ENCODE measurements around the gene MARCHF9.

MARCHF9 gene

DNA sequence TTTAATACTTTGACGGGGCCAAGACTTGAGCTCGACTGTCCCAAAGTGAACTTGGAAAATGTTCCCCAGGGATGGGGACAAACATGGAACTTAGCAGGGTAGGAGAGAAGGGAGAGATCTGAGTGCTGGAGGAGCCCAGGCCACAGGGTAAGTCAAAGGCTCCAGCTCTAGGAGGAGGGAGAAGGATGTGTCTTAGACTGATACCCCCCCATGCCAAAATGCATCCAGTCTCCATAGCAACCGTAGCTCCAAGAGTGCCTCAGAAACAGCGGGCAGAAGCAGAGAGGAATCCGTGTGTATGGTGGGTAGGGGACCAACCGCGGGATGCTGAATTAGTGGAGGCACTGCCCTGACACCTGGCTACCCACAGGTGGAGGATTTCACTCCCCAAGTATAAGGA lies 15.5 kb upstream of the MARCHF9 start:
- no peak for DNase-seq

DNA sequence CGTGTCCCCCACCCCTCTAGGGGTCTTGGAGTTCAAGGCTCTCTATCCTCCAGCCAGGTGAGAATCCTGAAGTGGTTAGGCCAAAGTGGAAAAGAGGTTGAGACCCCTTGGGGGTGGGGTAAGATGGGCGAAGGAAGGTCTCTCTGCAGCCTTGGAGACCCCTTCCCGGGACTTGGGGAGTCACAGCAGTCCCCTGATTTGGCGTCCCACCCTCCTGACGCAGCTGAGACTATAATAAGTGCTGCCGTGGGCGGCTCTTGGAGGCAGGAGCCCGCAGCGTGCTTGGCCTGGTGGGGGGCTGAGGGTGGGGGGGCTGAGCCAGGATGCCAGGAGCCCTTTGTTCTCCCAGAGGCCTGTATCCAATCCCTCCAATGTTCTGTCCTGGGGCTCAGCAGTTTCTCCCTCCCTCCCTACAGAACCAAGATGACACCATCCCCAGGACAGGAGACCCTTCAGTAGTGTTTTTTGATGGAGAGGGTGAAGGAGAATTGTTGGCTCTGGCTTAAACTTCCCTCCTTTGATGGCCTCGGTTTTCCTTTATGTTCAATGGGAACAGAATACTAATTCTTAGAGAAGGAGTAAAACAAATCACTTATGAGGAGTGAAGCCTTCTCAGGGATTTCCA lies 14.9 kb upstream of the MARCHF9 start:
- no peak for DNase-seq

DNA sequence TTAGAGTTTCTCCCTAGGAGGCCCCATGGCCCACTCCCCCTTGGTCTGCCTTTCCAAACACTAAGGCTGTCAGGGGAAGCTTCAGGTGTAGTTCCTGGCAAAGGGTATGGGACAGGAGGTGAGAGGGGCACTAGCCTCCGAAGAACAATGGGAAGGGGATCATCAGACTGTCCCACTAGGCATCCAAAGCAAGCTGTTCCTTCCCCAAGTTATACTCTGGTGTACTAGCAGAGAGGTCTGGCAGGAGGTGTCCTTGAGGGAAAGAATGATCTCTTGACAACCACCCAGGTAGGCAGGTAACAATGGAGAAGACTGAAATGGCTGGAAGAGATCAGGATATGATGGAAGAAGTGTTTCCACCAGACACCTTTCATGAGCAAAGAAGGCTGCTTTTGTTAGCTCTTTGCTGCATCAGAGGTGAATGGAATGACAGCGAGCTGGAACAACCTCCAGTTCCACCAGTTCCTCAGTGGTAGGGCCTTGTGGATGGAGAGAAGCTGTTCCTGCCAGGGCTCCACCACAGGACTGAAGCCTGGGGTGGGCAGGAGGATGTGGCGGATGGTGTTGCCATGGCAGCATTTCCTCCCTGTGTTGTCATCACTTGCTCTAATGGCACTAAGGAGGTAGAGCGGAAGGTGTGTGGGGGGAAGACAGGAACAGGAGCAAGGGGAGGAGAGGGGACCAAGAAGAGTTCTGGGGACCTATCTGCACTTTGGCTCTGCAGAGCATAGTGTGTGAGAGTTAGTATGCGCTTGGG lies 14.1 kb upstream of the MARCHF9 start:
- DNase-seq: no peak

DNA sequence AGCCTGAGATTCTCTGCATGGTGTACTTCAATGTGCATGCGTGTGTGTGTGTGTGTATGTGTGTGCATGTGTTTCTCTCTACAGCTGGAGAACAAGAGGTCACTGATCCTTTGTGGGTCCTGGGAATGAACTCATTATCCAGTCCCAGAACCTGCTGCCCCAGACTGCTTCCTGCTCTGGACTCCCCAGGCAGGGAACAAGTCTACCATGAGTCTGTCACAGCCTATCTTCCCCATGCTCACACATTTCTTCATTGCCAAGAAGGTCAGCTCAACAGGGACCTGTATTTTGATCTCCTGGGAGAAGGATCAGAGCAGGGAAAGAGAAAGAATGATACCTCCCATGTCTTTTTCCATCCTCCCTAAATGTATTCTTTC lies 13.5 kb upstream of the MARCHF9 start:
- no peak for DNase-seq

DNA sequence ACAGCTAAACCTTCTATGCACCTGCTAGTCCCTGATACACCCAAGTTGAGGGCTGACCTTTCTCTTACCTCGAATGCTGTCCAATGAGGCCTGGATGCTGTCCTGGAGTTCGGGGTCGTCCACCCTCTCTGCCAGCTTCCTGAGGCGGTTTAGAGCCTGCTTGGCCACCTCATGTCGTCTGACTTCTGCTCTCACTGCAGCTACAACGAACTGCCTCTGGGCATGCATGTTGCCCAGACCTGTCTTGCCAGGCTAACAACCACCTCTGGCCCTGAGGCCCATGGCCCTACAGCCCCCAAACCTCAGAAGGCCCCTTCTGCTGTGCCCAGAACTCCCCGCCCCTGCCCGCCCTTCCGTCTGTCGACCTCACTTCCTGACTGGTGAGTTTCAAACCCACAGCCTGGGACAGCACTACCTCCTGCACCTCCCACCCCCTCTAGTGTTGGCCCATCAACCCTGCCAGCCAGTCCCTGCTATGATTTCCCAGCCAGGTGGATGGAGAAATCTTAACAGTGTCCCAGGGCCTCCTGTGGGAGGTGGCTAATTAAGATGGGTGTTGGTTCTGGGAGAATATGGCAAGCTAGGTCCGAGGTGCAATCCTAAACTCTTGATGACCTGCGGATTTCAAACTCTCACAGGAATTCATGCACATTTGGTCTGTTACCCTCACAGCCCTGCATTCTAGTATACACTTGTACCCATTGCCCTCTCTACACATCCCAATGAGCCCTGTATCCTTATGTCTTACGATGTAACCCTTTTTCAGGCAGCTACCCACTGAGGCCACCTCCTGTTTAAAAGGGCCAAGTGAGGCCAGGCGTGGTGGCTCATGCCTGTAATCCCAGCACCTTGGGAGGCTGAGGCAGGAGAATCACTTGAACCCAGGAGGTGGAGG lies 12.8 kb upstream of the MARCHF9 start:
- DNase-seq: no peak

DNA sequence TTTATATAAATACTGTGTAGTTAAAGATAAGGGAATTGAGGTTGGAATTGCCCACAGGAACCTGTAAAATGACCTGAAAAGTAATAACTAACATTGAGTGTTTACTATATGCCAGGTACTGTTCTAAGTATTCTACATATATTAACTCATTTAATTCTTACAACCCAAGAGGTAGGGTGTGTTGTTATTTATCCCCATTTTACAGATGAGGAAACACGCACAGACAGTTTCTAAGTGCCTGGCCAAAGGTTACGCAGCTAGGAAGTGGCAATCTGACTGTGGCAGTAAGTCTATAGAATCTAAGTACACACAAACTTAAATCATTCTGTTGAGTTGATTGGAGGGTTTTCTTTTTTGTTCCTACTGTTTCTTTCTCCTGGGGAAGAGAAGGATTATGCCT lies 11.1 kb upstream of the MARCHF9 start:
- DNase-seq: no peak

DNA sequence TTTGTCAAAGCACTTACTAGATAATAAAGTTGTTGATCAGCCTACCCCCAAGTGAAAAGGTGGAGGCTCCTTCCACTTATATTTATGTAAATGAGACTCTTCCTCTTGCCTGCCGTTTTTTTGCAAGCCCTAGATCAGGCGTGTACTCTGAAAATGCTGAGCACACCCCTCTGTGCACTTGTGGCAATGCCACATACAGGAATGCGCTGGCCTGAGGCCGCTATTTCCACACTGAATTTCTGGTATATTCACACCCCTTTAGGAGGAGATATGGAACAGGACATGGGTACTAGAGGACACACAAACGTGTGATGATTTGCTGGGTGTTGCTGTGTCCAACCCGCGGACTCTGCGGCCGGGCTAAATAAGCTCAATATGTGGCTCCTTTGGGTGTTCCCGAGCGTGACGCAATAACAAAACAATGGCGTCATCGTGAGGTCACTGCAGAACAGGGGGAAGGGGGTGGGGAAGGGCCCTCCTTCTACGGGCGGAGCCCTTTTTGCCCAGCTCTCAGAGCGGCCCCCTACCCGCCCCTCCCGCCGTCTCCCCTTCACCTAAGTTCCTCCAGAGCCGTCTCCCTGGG lies 10.6 kb upstream of the MARCHF9 start:
- peak; percentile 66 for DNase-seq

DNA sequence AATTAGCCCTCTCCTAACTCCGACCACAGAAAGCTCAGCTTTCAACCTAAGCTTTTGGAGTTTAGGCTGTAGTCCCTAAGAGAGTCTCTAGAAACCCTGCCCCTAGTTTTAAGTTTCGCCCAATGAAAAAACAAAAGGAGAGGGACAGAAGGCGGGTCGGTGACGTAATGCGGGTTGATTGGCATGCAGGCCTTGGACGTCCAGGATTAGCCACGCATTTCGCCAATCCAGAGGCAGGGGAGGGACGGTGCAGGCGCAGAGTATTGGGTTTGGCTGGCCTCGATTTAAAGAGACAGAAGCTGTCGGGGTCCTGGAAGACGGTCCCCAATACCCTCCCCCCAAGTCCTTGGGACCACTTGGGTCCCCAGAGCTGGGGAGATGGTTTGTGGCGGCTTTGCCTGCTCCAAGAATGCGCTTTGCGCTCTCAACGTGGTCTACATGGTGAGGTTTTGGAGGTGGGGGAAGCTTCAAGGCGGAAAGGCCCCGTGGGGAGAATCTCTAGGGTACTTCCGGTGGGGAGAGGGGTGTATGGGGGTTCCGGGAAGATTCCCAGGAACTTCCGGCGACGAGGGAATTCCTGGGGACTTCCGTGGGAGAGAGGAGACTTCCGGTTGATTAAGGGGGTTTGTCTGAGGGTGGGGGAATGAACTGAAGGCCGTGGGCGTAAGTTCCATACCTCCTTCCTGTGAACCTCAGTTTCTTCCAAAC lies 10.0 kb upstream of the MARCHF9 start, which contains the start of gene TSPAN31:
TSPAN31 (plus strand) TSS at position 263 of the 708 bp plus-strand sequence; CDS start at position 379, 116 bp downstream.
- DNase-seq: peak; percentile 91

DNA sequence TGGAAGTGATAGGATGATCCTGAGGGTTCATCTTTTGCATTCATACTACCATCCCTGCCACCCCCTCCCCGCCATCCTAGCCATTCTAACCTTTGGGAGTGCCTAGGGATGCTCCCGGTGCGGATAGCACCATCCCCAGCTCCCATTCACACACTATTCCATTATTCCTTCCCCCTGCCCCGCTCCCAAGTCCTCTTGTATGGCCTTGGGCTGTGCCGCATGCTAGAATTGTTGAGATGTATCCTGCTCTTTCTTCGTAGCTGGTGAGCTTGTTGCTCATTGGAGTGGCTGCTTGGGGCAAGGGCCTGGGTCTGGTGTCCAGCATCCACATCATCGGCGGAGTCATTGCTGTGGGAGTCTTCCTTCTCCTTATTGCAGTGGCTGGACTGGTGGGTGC lies 9.4 kb upstream of the MARCHF9 start:
- DNase-seq: no peak

DNA sequence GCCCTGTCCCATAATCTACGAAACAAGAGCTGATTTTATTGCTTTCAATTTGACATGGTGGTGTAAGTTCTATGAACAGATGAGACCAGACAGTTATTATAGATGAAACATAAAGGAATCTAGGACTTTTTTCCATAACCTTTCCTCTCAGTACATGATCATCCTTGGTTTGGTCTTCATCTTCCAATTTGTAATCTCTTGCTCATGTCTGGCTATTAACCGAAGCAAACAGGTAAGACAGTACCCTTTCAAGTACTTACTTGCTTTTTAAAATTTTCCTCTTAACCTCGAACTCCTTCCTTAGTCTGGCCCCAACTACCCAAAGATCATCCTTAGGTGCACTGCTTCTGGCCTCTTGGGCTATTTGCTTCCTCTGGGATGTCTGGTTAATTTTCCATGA lies 8.9 kb upstream of the MARCHF9 start:
- no peak for DNase-seq

DNA sequence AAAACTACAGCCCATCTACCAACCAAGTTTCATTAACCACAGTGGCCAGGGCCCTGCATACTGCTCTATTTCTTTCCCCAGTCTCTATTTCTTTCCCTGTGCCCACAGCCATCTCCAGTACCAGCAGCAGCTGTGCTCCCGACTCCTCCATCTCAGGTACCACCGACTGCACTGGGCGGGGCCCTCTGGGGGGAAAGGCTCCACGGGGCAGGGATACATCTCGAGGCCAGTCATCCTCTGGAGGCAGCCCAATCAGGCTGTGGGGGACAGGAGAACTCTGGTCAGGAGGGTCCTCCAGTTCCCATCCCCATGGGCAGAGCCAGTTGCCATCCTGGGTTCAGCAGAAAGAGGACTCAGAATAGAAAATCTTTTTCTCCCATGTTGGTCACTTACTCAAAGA lies 5.8 kb upstream of the MARCHF9 start:
- no peak for DNase-seq

DNA sequence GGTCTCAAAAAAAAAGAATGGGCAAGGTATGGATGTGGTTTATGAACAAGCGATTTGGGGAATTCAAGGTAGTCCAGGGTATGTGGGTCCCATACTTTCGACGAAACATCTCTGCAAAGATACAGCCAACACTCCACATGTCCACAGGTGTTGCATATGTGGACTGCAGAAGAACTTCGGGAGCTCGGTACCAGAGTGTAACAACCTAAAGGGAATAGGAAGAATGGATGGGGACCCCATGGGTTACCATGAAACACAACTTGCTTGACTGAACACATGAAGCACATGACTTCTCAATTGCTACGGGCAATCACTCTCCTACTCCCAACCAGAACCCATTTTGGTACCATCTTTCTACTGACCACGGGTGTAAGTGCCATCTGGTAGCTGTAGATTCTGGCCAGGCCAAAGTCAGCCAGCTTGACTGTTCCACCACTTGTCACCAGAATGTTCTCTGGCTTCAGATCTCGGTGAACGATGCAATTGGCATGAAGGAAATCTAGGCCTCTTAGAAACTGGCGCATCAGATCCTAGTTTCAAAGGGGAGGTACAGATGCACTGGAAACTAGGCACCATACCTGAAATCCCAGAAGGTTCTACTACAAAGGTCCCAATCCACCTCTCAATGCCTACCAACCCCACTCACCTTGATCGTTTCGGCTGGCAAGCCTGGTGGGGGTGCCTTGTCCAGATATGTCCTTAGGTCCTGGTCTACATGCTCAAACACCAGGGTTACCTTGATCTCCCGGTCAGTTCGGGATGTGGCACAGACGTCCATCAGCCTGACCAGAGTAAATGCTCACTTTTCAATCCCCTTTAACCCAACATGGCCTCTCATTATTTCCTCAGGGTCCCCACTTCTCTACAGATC lies 4.1 kb upstream of the MARCHF9 start:
- DNase-seq: no peak

DNA sequence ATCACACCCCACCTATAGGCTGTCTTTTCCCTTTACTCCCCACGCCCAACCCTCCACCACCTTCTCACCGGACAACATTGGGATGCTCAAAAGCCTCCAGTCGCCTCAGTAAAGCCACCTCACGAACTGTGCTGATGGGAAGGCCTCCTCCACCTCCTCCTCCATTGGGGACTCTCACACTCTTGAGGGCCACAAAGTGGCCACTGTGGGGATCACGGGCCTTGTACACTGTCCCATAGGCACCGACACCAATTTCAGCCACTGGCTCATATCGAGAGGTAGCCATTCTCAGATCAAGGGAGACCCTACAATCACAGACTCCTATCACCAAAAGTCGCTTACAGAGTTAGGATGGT lies 3.5 kb upstream of the MARCHF9 start:
- DNase-seq: no peak

DNA sequence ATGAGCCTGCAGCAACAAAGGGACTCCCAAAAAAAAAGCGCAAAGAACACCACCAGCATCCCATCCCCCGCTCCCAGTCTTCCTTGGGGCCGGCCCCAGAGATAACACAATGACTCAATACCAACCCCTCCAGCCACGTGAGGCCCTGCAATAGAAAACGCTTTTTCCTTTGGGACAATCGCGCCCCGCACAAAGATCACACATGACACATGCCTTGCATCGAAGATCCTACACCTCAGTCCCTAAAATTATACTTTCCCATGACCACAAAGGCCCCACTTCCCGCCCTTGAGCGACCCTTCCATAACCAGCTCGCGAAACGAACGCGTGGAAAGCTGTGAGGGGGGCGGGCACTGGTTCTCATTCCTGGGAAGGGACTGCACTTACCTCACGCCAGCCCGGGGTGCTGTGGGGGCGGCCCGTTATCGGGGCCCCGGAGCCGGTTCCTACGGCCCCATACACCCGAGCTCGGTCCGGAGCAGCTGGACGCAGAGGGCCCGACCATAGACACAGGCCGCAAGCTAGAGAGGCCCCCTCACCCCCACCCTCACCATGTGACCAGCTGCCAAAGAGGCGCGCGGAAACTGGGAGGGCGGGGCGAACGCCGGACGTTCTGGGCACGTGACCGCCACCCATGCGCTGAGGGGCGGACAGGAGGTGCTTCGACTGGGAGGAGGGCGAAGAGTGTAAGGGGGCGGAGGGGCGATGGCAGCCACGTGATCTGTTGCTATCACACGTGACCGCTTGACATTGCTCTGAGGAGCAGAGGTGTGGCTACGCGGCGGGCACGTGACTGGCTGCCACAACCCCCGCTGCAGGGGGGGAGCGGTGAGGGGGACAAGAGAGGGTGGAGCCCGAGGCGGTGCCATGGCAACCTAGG lies 2.9 kb upstream of the MARCHF9 start, which contains the start of gene CDK4:
CDK4 (minus strand) TSS at position 523 of the 880 bp plus-strand sequence. CDS start 593 bp downstream, outside the sequence.
- DNase-seq: peak; percentile 97

DNA sequence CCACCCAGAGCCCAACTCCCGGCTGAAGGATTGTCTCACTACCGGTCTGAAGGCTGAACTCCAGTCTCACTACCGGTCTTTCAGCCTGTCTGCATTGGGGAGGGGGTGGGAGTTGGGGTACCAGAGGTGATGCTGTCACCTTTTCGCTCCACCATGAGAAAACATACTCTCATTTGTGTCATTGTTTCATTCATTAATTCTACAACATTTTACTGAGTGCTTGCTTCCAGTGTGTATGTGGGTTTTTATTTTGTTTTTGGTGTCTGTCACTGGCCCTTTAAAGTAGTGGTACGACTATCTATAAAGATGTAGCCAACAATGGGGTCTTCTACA lies 2.3 kb upstream of the MARCHF9 start:
- no peak for DNase-seq

DNA sequence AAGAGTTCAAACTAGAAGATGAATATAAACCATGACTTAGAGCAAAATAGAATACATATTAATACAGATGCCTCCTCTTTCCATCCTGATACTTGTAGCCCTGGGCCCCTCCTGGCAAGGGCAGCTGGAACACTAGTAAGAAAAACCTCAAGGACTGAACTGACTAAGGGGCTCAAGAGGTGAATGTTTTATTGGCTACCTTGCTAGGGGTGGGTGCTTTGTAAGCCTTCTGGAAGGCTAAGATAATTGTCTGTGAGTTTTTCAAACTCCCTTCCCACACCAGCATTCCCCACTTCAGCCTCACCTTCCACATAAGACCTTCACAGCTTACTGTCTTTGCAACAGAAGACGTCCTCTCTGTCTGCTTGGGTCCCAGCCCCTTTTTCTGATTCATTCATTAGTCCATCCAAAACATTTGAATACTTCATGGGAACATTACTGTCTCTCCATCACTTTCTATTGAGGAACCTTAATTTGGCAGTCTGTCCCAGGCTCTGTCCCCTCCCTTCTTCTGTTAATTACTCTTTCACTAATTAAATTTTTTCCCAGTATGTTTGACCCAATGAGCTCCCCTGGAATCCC lies 1.1 kb upstream of the MARCHF9 start:
- no peak for DNase-seq

DNA sequence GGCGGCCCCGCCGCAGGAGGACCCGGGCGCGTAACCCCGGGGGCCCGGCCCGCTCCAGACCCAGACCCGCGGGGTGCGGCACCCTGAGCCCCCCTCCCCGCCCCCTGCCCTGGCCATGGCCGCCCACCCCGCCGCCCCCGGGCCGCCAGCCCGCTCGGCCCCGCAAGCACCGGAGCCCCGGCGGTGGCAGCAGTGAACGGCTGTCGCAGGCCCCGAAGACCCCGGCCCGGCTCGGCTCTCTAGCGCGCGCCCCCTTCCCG lies 221 bp downstream of the MARCHF9 start:
- DNase-seq: no peak

DNA sequence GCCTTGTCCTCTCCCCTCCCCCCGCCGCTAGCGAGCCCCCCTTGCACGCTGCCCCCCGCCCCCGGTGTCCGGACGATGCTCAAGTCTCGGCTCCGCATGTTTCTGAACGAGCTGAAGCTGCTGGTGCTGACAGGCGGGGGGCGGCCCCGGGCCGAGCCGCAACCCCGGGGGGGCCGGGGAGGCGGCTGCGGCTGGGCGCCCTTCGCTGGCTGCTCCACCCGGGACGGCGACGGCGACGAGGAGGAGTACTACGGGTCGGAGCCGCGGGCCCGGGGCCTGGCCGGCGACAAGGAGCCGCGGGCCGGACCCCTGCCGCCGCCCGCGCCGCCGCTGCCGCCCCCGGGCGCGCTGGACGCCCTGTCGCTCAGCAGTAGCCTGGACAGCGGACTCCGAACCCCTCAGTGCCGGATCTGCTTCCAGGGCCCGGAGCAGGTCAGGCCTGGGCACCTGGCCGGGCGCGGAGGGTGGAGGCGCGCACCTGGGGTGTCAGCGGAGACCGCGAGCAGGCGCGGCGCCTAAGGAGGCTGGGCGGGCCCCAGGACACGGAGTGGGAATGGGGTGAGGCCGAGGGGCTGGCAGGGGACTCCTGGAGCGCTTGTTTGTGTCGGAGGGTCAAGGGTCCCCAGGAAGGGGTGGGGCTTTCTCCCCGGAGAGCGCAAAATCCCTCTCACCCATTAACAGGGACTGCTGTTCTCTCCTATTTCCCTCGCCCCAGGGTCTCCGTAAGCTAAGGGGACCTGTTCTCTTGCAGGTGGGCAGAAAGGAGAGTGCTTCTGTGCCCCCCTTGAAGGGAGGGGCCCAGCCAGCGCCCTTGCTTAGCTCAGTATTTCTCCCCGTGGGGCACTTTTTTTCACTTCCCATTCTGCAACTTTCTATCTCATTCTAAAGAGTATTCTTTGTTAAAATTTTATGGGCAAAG lies 810 bp downstream of the MARCHF9 start:
- no peak for DNase-seq
